Trophoblast cell (in vitro differentiated cells and primary cell): ENCODE results near the gene PCSK4.
A peak's percentile ranks its signal among the peaks of the same experiment; 100 is the strongest.

Experiments
- DNase-seq, 2 donors: peaks; one replicate each; pipeline ENCODE4 v3.0.0-alpha.2; 2016
- H2AFZ ChIP-seq: 2 replicates; pipeline ENCODE4 v1.6.1; 2013; ENCODE audit warnings: low read length, moderate library complexity, mild to moderate bottlenecking; ENCODE audit not compliant: insufficient read depth, poor library complexity
- H2AK5ac ChIP-seq: 2 replicates; pipeline ENCODE4 v1.6.1; 2013; ENCODE audit warnings: mild to moderate bottlenecking, low read length
- H2BK120ac ChIP-seq: 2 replicates; pipeline ENCODE4 v1.6.1; 2013; ENCODE audit warnings: low read length, mild to moderate bottlenecking, moderate library complexity; ENCODE audit not compliant: insufficient read depth, poor library complexity
- H2BK12ac ChIP-seq: 2 replicates; pipeline ENCODE4 v1.6.1; 2013; ENCODE audit warnings: mild to moderate bottlenecking, low read length, moderate library complexity
- H2BK5ac ChIP-seq: 2 replicates; pipeline ENCODE4 v1.6.1; 2013; ENCODE audit warnings: low read length, low read depth, moderate library complexity, mild to moderate bottlenecking; ENCODE audit not compliant: poor library complexity
- H3K14ac ChIP-seq: 2 replicates; pipeline ENCODE4 v1.6.1; 2013; ENCODE audit warnings: mild to moderate bottlenecking, low read length
- H3K18ac ChIP-seq: 2 replicates; pipeline ENCODE4 v1.6.1; 2013; ENCODE audit warnings: mild to moderate bottlenecking, low read length
- H3K23ac ChIP-seq: 2 replicates; pipeline ENCODE4 v1.6.1; 2013; ENCODE audit warnings: low read length
- H3K27ac ChIP-seq: 2 replicates; pipeline ENCODE4 v1.5.1; 2013; ENCODE audit warnings: low read depth, mild to moderate bottlenecking, inconsistent platforms, low read length, moderate library complexity
- H3K27me3 ChIP-seq: 2 replicates; pipeline ENCODE4 v1.6.1; 2013; ENCODE audit warnings: inconsistent platforms, mild to moderate bottlenecking, low read length, moderate library complexity; ENCODE audit not compliant: insufficient read depth
- H3K36me3 ChIP-seq, 2 experiments: 1 replicate in 1 of 2; 2 replicates in 1 of 2; pipeline ENCODE4 v1.6.1; 2013; ENCODE audit warnings: low read length in 2 of 2, mild to moderate bottlenecking in 2 of 2, moderate library complexity in 1 of 2; ENCODE audit not compliant: insufficient read depth in 2 of 2, control insufficient read depth in 1 of 2
- H3K4ac ChIP-seq: 2 replicates; pipeline ENCODE4 v1.6.1; 2013; ENCODE audit warnings: low read depth, mild to moderate bottlenecking, low read length, moderate library complexity
- H3K4me1 ChIP-seq, 2 experiments: 1 replicate in 1 of 2; 2 replicates in 1 of 2; pipeline ENCODE4 v1.6.1; 2013; ENCODE audit warnings: low read length in 2 of 2, mild to moderate bottlenecking in 2 of 2, moderate library complexity in 1 of 2; ENCODE audit not compliant: insufficient read depth in 2 of 2, control insufficient read depth in 1 of 2
- H3K4me2 ChIP-seq: 2 replicates; pipeline ENCODE4 v1.6.1; 2013; ENCODE audit warnings: inconsistent platforms, mild to moderate bottlenecking, low read length, moderate library complexity
- H3K4me3 ChIP-seq: 2 replicates; pipeline ENCODE4 v1.5.1; 2013; ENCODE audit warnings: mild to moderate bottlenecking, low read depth, low read length, inconsistent platforms
- H3K79me1 ChIP-seq: one replicate; pipeline ENCODE4 v1.6.1; 2013; ENCODE audit warnings: low read length
- H3K79me2 ChIP-seq: 2 replicates; pipeline ENCODE4 v1.6.1; 2013; ENCODE audit warnings: low read length, mild to moderate bottlenecking; ENCODE audit not compliant: control insufficient read depth, insufficient read depth, poor library complexity
- H3K9ac ChIP-seq: 2 replicates; pipeline ENCODE4 v1.6.1; 2013; ENCODE audit warnings: mild to moderate bottlenecking, low read length
- H3K9me3 ChIP-seq: 2 replicates; pipeline ENCODE4 v1.6.1; 2013; ENCODE audit warnings: low read depth, mild to moderate bottlenecking, control low read depth, inconsistent platforms, low read length; ENCODE audit not compliant: insufficient read depth
- H4K12ac ChIP-seq: 2 replicates; pipeline ENCODE4 v1.6.1; 2013; ENCODE audit warnings: low read depth, mild to moderate bottlenecking, low read length, moderate library complexity
- H4K8ac ChIP-seq: 2 replicates; pipeline ENCODE4 v1.6.1; 2013; ENCODE audit warnings: low read depth, mild to moderate bottlenecking, low read length, moderate library complexity
- H4K91ac ChIP-seq: one replicate; pipeline ENCODE4 v1.6.1; 2013; ENCODE audit warnings: low read depth, mild to moderate bottlenecking, low read length, moderate library complexity
- WGBS: extraction: QIAGEN DNeasy Blood & Tissue Kit; methylation state at CpG from one replicate; pipeline ENCODE4 v1.1.7; 2013; ENCODE audit warnings: missing lambda C conversion rate; ENCODE audit not compliant: insufficient read length, insufficient coverage; ENCODE audit errors: extremely low coverage; 5-methylcytosine and 5-hydroxymethylcytosine counted together

PCSK4 gene

DNA sequence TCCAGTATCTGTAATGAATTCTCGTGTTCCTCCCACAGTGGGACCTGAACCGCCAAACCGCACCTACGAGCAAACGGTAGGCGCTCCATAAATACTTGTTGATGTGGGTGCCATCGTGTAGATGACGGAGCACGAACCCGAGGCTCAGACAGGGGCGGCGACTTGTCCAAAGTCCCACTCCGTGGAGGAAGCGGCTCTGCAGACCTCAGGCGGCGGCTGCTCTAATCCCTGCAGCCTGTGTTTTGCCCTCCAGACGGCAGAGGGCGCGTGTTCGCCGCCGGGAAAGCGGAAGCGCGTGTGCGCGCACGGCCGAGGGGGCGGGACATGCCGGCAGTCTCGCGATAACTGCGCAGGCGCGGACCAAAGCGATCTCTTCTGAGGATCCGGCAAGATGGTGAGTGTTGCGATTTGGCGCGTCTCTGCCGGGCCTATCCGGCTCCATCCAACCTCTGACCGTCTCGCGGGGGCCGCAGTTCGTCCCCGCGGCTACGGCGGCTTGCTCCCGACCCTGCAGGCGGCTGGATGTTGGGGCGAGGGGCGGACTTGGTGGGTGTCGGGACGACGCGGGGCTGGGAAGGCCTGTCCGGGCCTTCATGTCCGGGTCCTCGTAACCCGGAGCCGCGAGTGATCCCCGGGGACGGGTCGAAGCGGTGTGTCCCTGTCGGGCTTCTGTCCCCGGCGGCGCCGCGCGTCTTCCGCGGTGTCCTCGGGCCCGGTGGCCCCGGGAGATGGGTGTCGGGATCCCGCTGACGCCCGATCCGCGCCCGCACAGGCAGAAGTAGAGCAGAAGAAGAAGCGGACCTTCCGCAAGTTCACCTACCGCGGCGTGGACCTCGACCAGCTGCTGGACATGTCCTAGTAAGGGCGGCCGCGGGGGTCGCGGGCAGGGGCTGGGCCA lies 51.9 kb downstream of the PCSK4 start, which contains the start of gene RPS15:
Gene RPS15, plus strand, starts transcription at position 362 of the 898 bp plus-strand sequence. Its CDS starts 30 bp downstream, at position 392.
- DNase-seq = peak; percentile 94 to 99
- Histone ChIP-seq H3K18ac (peak within 1 kb of the TSS; percentile 100), H3K23ac (no peak within 1 kb of the TSS), H3K79me1 (peaks cover 6% of the 10 kb centered on the region), H2BK12ac (peak within 1 kb of the TSS; percentile 20), H3K9me3 (no peaks in the 10 kb centered on the region), H3K79me2 (peaks cover 14% of the 10 kb centered on the region), H3K27ac (peak within 1 kb of the TSS; percentile 65), H3K9ac (peak within 1 kb of the TSS; percentile 99), H3K4me3 (peak within 1 kb of the TSS; percentile 97), H4K12ac (peak within 1 kb of the TSS; percentile 94), H2BK5ac (peak within 1 kb of the TSS; percentile 96), H4K91ac (peak within 1 kb of the TSS; percentile 94), H2BK120ac (peak within 1 kb of the TSS; percentile 48), H3K4me2 (peak within 1 kb of the TSS; percentile 59), H2AFZ (peak within 1 kb of the TSS; percentile 85), H3K14ac (peak within 1 kb of the TSS; percentile 93), H3K36me3 (peaks cover 54 to 57% of the 10 kb centered on the region in 2 experiments), H4K8ac (peak within 1 kb of the TSS; percentile 97), H3K4me1 (peaks cover 6 to 9% of the 10 kb centered on the region in 2 experiments), H2AK5ac (peak within 1 kb of the TSS; percentile 65), H3K4ac (peak within 1 kb of the TSS; percentile 99), H3K27me3 (no peaks in the 10 kb centered on the region)
- no CpG with 5 or more reads among the region's 100 CpGs for WGBS

DNA sequence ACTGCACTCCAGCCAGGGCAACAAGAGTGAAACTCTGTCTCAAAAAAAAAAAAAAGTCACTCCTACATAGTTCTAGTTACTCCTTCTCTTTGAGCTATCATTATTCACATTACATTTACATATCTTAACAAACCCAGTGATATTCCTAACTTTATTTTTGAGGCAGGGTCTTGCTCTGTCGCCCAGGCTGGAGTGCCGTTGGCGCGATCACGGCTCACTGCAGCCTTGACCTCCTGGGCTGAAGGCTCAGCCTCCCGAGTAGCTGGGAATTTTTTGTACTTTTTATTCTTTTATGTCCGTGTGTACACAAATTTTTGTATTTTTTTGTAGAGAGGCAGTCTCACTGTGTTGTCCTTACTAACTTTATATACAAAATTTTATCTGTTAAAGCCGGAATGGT lies 52.5 kb downstream of the PCSK4 start:
- no peak overlapping the region for H4K12ac ChIP-seq
- H3K79me1 ChIP-seq = peaks cover 6% of the 10 kb centered on the region
- no peak for DNase-seq
- H3K4me1 ChIP-seq = peaks cover 6 to 9% of the 10 kb centered on the region in 2 experiments
- no peak overlapping the region for H2BK5ac ChIP-seq
- peaks cover 14% of the 10 kb centered on the region for H3K79me2 ChIP-seq
- H3K18ac ChIP-seq = no peak overlapping the region
- H2AK5ac ChIP-seq = no peak overlapping the region
- no peaks in the 10 kb centered on the region for H3K27me3 ChIP-seq
- H3K9me3 ChIP-seq = no peaks in the 10 kb centered on the region
- no peak overlapping the region for H2BK120ac ChIP-seq
- no peak overlapping the region for H2BK12ac ChIP-seq
- no peak overlapping the region for H4K91ac ChIP-seq
- H3K36me3 ChIP-seq = peaks cover 58 to 60% of the 10 kb centered on the region in 2 experiments
- H2AFZ ChIP-seq = no peak overlapping the region
- no peak overlapping the region for H3K9ac ChIP-seq
- no peak overlapping the region for H4K8ac ChIP-seq
- no peak overlapping the region for H3K4me3 ChIP-seq
- no peak overlapping the region for H3K4ac ChIP-seq
- H3K14ac ChIP-seq = no peak overlapping the region
- no peak overlapping the region for H3K4me2 ChIP-seq
- H3K23ac ChIP-seq = no peak overlapping the region
- WGBS = no CpG with 5 or more reads among the region's 8 CpGs
- no peak overlapping the region for H3K27ac ChIP-seq

DNA sequence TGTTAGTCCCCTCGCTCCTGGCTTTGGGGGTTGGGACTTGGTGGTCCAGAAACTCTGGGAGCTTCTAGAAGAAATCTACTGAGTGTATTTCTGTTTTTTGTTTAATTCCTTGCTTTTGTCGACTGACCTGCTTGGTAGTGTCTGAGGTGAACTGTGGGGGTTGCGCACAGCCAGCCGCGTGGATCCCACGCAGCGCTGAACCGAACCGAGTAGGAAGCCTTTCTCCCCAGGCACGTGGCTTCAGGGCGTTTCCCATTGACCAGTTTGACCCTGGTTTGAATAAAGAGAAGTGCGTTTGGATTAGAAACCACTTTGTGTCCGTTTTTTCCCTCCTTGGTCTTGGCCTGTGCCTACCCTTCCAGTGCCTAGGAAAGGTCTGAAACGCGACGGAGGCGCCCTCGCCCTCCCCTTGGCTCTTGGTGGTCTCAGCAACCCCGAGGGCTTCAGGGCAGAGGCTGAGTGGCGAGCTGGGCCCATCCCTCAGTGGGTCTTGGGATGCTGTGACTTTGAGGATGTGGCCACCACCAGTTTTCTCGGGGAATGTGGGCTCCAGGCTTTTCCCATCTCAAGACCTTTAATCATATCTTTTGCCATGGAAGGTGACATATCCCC lies 54.7 kb downstream of the PCSK4 start:
- no peak overlapping the region for H3K4me3 ChIP-seq
- H3K27me3 ChIP-seq = no peaks in the 10 kb centered on the region
- no peak overlapping the region for H3K23ac ChIP-seq
- H3K27ac ChIP-seq = no peak overlapping the region
- no peak for DNase-seq
- H3K79me1 ChIP-seq = peaks cover 6% of the 10 kb centered on the region
- H3K4ac ChIP-seq = no peak overlapping the region
- no CpG with 5 or more reads among the region's 21 CpGs for WGBS
- H3K9me3 ChIP-seq = no peaks in the 10 kb centered on the region
- no peak overlapping the region for H3K18ac ChIP-seq
- H4K8ac ChIP-seq = no peak overlapping the region
- no peak overlapping the region for H3K4me2 ChIP-seq
- H4K91ac ChIP-seq = no peak overlapping the region
- H3K9ac ChIP-seq = no peak overlapping the region
- H2BK5ac ChIP-seq = no peak overlapping the region
- H2AFZ ChIP-seq = no peak overlapping the region
- H3K4me1 ChIP-seq = peaks cover 6 to 8% of the 10 kb centered on the region in 2 experiments
- H3K14ac ChIP-seq = no peak overlapping the region
- no peak overlapping the region for H2AK5ac ChIP-seq
- H4K12ac ChIP-seq = no peak overlapping the region
- H2BK120ac ChIP-seq = no peak overlapping the region
- H3K36me3 ChIP-seq = peaks cover 52 to 57% of the 10 kb centered on the region in 2 experiments
- H3K79me2 ChIP-seq = peaks cover 14% of the 10 kb centered on the region
- no peak overlapping the region for H2BK12ac ChIP-seq

DNA sequence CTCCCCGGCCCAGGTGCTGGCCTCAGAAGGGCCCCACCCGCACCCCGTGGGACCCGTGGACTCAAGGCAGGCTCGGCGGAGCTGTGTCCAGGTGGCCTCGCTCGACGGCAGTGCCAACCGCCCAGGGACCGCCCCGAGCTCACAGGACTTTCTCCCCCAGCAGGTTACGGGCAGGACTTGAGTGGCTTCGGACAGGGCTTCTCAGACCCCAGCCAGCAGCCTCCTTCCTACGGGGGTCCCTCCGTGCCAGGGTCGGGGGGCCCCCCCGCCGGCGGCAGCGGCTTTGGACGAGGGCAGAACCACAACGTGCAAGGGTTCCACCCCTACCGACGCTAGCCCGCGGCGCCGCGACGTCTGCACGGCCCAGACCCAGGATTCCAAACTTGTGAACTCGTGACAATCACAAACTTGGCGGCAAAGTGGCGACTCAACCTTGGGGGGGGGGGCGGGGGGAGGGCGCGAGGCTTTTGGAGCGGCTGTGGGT lies 55.5 kb downstream of the PCSK4 start:
- H4K12ac ChIP-seq = no peak overlapping the region
- H3K4me3 ChIP-seq = no peak overlapping the region
- peaks cover 52 to 57% of the 10 kb centered on the region in 2 experiments for H3K36me3 ChIP-seq
- H3K23ac ChIP-seq = no peak overlapping the region
- no peak overlapping the region for H4K91ac ChIP-seq
- peaks cover 14% of the 10 kb centered on the region for H3K79me2 ChIP-seq
- no peak overlapping the region for H2BK120ac ChIP-seq
- no peak overlapping the region for H2AK5ac ChIP-seq
- H3K4me2 ChIP-seq = no peak overlapping the region
- H3K18ac ChIP-seq = no peak overlapping the region
- H3K14ac ChIP-seq = no peak overlapping the region
- no peak overlapping the region for H3K4ac ChIP-seq
- H2BK5ac ChIP-seq = no peak overlapping the region
- WGBS = no CpG with 5 or more reads among the region's 39 CpGs
- no peak overlapping the region for H2AFZ ChIP-seq
- no peak overlapping the region for H3K27ac ChIP-seq
- no peak overlapping the region for H4K8ac ChIP-seq
- H3K9ac ChIP-seq = no peak overlapping the region
- H3K4me1 ChIP-seq = peaks cover 3 to 4% of the 10 kb centered on the region in 2 experiments
- peaks cover 6% of the 10 kb centered on the region for H3K79me1 ChIP-seq
- no peaks in the 10 kb centered on the region for H3K27me3 ChIP-seq
- H2BK12ac ChIP-seq = no peak overlapping the region
- no peak for DNase-seq
- H3K9me3 ChIP-seq = no peaks in the 10 kb centered on the region
